ENCODE measurements around the gene TERT.

The TERT gene

DNA sequence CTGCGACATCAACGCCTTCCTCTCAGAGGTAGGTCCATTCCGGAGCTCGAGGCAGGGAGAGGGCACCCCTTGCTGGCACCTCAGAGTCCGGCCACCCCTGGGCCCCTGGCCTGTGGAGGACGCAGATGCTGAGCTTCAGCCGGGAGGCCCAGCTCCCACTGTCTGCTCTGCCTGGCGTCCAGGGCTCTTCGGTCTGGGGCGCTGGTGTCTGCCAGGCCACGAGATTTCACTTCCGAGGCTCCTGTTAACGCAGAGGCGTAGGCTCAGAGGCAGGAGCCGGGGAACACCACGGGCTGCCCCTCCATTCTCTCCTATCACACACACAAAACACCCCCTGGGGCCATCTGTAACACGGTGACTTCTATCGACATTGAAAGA, 78.0 kb downstream of the TERT start:
- DNase-seq = no peak

DNA sequence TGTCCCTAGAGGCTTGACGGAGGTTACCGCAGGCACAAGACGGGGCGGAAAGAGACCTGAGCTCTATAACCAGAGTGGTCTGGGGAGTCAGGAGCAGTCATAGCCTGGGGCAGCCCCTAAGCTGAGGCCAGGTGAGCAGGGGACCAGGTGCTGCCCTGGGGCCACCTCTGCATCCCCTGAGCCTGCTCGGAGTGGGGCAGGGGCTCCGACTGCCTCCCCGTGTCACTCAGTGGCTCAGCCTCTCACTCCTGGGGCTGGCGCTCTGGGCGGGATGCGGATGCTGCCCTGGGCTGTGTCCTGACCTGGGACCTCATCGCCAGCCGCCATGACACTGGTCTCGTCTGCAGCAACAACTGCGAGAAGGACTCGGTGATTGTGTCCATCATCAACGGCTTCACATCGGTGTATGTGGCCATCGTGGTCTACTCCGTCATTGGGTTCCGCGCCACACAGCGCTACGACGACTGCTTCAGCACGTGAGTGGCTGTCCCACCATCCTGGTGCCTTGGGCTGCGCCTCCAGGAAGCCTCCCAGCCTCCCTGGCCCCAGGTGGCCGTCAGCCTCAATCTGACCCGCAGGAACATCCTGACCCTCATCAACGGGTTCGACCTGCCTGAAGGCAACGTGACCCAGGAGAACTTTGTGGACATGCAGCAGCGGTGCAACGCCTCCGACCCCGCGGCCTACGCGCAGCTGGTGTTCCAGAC, 78.5 kb downstream of the TERT start:
- DNase-seq = no peak

- no peak for DNase-seq
Measured at GRCh38 chr5:1215320-1216096, 79.4 kb downstream of the TERT start.

- no peak for DNase-seq
Measured at GRCh38 chr5:1214936-1215220, 80.0 kb downstream of the TERT start.

DNA sequence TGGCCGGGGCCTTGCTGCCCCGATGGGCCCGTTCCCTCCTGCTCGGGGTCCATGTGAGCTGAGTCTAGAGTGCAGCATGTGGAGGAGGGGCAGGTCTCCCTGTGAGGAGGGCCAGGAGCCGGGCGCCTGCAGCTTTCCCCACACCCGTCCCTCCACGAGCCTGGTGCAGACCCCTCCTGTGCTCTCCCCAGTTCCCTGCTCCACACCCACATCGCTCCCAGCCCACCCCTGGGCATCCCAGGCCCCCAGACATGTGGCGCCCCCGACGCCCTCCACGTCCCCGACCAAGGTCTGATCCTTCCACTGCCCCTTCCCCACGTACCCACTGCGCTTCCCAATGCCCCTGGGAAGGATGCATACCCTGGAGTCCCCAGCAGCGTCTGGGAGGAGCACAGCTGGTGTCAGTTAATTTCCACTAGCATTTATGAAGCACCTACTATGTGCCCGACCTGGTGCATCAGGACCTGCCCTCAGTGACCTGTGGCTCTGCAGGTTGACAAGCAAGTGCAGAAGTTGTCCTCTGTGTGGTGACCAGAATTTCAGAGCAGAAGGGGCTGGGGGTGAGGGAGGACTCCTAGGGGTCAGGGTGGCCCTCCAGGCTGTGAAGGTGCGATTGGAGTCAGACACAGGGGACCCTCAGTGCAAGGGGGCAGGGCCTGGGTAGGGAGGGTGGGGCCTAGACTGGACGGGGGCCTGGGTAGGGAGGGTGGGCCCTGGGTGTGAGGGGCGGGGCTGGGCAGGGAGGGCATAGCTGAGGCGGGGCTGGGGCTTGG, 80.5 kb downstream of the TERT start:
- DNase-seq = no peak

- no peak for DNase-seq
Measured at GRCh38 chr5:1213508-1214162, 81.2 kb downstream of the TERT start.

- DNase-seq = no peak
Measured at GRCh38 chr5:1212881-1213280, 82.0 kb downstream of the TERT start.

DNA sequence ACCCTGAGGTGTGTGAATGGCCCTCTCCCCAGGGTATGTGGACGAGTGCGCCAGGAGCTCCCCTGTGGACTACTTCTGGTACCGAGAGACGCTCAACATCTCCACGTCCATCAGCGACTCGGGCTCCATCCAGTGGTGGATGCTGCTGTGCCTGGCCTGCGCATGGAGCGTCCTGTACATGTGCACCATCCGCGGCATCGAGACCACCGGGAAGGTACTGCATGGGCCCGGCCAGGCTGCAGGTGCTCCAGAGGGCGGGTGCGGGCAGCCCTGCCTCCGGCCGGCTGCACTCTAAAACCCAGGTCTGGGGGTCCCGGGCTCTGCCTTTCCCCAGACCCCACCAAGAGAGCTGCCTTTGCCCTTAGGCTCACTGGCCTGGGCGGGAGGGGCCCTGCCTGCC, 82.6 kb downstream of the TERT start:
- no peak for DNase-seq

DNA sequence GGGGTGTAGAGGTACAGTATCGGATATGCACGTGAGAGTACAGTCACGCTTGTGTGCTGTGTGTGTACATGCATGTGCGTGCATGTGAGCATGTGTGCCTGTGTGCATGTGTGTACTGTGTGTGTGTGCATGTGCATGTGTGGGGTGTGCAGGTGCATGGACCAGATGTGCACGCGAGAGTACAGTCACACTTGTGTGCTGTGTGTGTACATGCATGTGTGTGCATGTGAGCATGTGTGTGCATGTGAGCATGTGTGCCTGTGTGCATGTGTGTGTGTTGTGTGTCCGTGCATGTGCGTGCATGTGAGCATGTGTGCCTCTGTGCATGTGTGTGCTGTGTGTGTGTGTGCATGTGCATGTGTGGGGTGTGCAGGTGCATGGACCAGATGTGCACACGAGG, 83.2 kb downstream of the TERT start:
- no peak for DNase-seq

GRCh38 chr5:1210832-1211251, 84.0 kb downstream of the TERT start:
- no peak for DNase-seq

DNA sequence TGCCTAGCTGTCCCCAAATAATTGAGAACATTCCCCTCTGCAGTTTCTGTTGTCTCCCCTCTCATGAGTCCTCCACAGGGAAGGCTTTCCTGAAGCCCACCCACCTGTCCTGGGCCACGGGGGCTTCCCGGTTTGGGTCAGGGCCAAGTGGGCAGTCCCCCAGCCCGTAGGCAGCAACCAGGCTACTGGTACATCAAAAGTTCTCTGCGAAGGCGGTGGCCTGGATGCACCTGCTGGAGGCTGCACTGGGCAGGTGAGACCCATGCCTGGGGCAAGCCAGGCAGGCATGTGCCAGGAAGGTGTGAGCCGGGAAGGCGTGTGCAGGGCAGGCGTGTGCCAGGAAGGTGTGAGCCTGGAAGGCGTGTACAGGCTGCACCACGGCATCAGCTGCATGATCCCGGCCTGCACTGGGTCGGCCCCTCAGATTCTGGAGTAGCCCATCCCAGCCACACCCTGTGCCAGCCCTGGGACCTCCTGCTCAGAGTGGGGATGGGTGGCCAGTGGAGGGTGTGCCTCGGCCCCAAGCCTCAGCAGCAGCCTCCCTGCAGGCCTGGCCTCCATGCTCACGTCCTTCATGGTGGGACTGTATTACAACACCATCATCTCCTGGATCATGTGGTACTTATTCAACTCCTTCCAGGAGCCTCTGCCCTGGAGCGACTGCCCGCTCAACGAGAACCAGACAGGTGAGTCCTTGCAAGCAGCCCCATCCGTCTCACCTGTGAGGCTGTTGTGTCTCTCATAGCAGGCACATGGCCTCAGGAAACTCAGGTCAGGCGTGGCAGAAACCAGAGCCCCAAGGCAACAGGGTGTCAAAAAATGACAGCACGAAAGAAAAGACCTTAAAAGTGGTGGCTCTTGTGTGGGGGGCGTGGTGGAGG, 84.7 kb downstream of the TERT start:
- DNase-seq = no peak

DNA sequence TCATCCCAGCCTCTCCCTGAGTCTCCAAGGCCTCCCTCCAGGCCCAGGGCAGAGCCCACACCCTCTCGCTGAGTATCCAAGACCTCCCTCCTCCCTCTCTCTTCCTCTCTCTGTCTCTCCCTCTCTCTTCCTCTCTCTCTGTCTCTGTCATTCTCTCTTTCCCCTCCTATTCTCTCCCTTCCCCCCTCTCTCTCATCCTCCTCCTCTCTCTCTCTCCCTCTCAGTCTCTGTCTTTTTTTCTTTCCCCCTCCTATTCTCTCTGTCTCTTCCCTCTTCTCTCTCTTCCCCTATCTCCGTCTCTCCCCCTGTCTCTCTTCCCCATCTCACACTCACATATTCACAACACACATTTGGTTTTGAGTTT, 85.4 kb downstream of the TERT start:
- DNase-seq = no peak

- no peak for DNase-seq
Measured at GRCh38 chr5:1208743-1209488, 86.0 kb downstream of the TERT start.

DNA sequence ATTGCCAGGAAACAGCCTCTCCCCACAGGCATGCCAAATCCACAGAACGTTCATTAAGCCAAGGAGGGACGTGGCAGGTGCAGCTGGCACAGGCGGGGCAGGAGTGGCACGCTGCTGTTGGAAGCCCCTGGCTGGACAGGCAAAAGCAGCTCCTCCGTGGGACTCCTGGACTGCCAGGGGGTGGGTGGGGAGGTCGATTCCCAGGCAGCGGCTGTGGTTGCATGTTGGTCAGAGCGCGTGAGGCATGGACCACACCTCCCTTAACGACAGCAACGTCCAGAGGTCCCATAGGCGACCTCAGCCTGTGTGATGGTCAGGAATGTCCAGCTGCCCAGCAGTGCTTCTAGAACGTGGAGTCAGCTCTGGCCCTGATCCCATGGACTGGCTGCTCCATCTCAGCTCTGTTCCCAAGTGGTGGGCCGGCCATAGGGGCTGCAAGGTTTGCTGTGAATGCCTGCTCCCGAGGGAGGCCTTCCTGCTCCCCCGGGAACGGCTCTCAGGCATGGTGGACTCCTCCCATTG, 86.6 kb downstream of the TERT start:
- DNase-seq = no peak

DNA sequence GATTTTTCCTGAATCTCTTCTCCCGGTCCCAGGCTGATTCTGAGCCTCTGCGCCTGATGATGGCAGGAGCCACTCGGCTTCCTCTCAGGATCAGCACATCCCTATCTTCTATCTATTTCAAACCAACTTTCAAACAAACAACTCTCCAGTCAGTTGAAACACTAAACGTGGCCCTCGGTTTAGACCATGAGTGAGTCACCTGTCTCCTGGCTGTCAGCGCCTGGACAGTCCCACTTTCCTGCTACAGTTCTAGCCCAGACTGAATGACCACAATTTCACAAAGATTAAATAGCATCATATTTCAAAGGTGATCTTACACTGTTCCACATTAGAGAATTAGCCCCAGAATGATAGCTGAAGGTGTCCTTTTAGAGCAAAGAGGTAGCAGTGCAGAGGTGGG, 87.3 kb downstream of the TERT start:
- DNase-seq = no peak

GRCh38 chr5:1206521-1207412, 88.1 kb downstream of the TERT start:
- no peak for DNase-seq

DNA sequence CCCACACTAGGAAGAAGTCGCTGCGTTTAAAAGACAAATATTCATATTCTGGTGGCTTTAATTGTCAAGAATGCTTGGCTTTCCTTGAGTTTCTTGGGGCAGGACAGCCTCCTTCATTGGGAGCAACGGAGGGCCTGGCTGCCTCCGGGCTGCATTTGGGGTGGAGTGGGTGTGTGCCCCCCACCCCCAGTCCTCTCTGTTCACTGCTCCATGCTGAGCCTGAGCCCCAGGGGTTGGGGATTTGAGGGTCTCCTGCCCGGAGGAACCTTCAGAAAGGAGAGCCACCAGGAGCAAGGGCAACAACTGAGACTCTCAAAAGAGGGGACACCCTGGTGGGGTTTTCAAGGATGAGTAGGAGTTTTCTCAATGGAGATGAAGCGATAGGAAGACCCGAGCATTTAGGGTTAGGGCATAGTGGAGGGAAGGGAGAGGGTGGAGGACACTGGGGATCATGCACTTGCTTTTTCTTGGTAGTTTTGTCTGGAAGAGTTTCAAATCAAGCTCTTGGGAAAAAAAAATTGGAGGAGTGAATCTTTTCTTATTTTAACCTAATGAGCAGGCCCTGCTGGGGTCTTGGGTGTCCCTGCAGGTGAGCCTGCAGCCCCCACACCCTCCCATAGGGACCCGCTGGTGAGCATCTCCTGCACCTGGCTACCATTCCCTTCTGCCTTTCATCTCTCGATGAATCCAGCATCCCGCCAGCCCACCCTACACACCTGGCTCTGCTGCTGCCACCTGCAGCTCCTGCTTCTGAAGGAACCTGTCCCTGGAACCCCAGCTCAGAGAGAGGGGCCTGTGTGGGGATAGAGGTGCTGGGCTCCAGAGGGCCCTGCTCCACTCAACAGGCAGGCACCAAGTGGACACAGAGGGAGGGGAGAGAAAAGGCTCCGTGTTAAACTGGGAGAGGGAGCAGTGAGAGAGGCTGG, 89.3 kb downstream of the TERT start:
- no peak for DNase-seq

DNA sequence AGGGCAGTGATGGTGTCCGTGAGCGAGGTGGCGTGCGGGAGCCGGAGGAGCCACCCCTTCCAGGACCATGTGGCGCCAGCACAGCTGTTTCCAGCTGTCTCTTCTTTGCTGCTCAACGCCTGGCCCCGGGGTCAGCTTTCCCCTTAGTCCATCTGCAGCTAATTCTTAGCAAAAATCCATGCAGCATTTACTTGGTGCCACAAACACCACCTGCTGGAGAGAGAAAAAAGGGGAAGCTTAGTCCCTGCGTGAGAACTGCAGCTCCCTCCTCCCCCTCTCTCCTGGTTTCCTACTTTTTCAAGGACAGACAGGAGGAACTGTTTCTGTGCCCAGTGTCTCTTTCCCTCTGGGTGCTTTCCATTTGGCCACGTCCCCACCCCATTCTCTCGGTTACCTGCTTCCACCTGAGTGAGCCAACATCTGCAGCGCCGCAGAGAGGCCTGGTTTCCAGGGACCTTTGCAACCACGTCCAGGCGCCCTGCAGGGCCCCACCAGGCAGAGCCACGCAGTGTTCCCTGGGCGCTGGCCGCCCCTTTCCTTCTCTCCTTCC, 90.1 kb downstream of the TERT start:
- no peak for DNase-seq
